Measurements from ENCODE around the gene CLDN24.

The CLDN24 gene

GRCh38 chr4:183323295-183323694 lies 1.1 kb upstream of the CLDN24 start:
- in situ Hi-C loops (cut with MboI; ENCODE audit: low sequenced_read_pairs): no loop called here

- in situ Hi-C loops (cut with MboI; ENCODE audit: low sequenced_read_pairs): no loop called here
These were observed 710 bp downstream of the CLDN24 start for GRCh38 chr4:183321516-183321915.

- in situ Hi-C loops (cut with MboI; ENCODE audit: low sequenced_read_pairs): no loop called here
These were observed 1.1 kb downstream of the CLDN24 start for GRCh38 chr4:183321079-183321478.

GRCh38 chr4:183320211-183321059 lies 1.8 kb downstream of the CLDN24 start, which contains the start of gene CLDN22:
TSS of gene CLDN22 (minus strand) at chr4:183320276. CDS start at chr4:183320218, 58 bp downstream.
- in situ Hi-C loops (cut with MboI; ENCODE audit: low sequenced_read_pairs): no loop called here

GRCh38 chr4:183318656-183319055 lies 3.6 kb downstream of the CLDN24 start:
- in situ Hi-C loops (cut with MboI; ENCODE audit: low sequenced_read_pairs): no loop called here

GRCh38 chr4:183314806-183315205 lies 7.4 kb downstream of the CLDN24 start:
- in situ Hi-C loops (cut with MboI; ENCODE audit: low sequenced_read_pairs): no loop called here

- in situ Hi-C loops (cut with MboI; ENCODE audit: low sequenced_read_pairs): no loop called here
These were observed 7.9 kb downstream of the CLDN24 start for GRCh38 chr4:183314336-183314735.

- in situ Hi-C loops (cut with MboI; ENCODE audit: low sequenced_read_pairs): no loop called here
These were observed 9.4 kb downstream of the CLDN24 start for GRCh38 chr4:183312841-183313240.

- in situ Hi-C loops (cut with MboI; ENCODE audit: low sequenced_read_pairs): no loop called here
These were observed 15.4 kb downstream of the CLDN24 start for GRCh38 chr4:183306811-183307210.

GRCh38 chr4:183304538-183304937 lies 17.7 kb downstream of the CLDN24 start:
- in situ Hi-C loops (cut with MboI; ENCODE audit: low sequenced_read_pairs): no loop called here

- in situ Hi-C loops (cut with MboI; ENCODE audit: low sequenced_read_pairs): no loop called here
These were observed 18.2 kb downstream of the CLDN24 start for GRCh38 chr4:183304067-183304466.

- in situ Hi-C loops (cut with MboI; ENCODE audit: low sequenced_read_pairs): no loop called here
These were observed 18.9 kb downstream of the CLDN24 start for GRCh38 chr4:183303301-183303700.

- in situ Hi-C loops (cut with MboI; ENCODE audit: low sequenced_read_pairs): no loop called here
These were observed 21.6 kb downstream of the CLDN24 start for GRCh38 chr4:183300655-183301054.

- in situ Hi-C loops (cut with MboI; ENCODE audit: low sequenced_read_pairs): no loop called here
These were observed 22.2 kb downstream of the CLDN24 start for GRCh38 chr4:183300070-183300469.

GRCh38 chr4:183299464-183299863 lies 22.8 kb downstream of the CLDN24 start:
- in situ Hi-C loops (cut with MboI; ENCODE audit: low sequenced_read_pairs): no loop called here

GRCh38 chr4:183297675-183298074 lies 24.6 kb downstream of the CLDN24 start:
- in situ Hi-C loops (cut with MboI; ENCODE audit: low sequenced_read_pairs): no loop called here

- in situ Hi-C loops (cut with MboI; ENCODE audit: low sequenced_read_pairs): no loop called here
These were observed 26.5 kb downstream of the CLDN24 start for GRCh38 chr4:183295711-183296110.

- in situ Hi-C loops (cut with MboI; ENCODE audit: low sequenced_read_pairs): no loop called here
These were observed 31.2 kb downstream of the CLDN24 start for GRCh38 chr4:183291070-183291469.

GRCh38 chr4:183289688-183290087 lies 32.5 kb downstream of the CLDN24 start:
- in situ Hi-C loops (cut with MboI; ENCODE audit: low sequenced_read_pairs): no loop called here

GRCh38 chr4:183288955-183289354 lies 33.3 kb downstream of the CLDN24 start:
- in situ Hi-C loops (cut with MboI; ENCODE audit: low sequenced_read_pairs): no loop called here

GRCh38 chr4:183287677-183288076 lies 34.5 kb downstream of the CLDN24 start:
- in situ Hi-C loops (cut with MboI; ENCODE audit: low sequenced_read_pairs): no loop called here

GRCh38 chr4:183287309-183287659 lies 34.9 kb downstream of the CLDN24 start:
- in situ Hi-C loops (cut with MboI; ENCODE audit: low sequenced_read_pairs): no loop called here

All from HL-60/S4 (cell line).